ENCODE data around the gene CDC42EP1.
"Not testable (repeated sequence)": the region's sequence is repeated elsewhere in the genome, so short reads cannot be mapped to it uniquely, and the experiment has no call there.

CDC42EP1 gene

DNA sequence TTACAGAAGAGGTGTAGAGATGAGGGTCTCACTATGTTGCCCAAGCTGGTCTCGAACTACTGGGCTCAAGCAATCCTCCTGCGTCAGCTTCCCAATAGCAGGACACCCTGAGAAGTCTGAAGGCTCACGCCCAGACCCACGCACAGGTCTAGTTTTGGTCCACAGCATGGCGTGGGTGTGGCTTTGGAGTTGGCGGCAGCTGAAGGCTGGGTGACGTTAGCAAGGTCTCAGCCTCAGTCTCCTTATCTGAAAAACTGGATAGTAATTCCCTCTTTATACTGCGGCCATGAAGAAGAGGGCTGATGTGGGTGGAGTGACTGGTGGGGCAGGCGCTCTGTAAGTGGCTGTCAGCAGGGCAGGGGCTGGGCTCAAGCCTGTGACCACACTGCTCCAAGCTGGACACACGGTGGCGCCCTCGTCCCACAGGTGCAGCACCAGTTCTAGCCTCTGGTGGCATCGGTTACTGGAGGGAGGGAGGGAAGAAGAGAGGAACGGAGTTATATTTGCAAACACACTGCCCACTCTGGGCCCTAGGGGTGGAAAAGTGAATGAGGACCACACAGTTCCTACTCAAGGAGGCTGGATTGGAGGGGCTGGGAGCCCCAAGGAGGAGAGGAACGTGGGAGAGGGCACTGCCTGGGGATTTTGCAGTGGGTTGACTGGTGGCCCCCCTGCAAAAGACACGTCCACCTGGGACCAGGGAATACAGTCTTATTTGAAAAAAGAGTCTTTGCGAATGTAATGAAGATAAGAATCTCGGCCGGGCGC lies 21.5 kb upstream of the CDC42EP1 start:
- TF ChIP-seq, protein P1, sequence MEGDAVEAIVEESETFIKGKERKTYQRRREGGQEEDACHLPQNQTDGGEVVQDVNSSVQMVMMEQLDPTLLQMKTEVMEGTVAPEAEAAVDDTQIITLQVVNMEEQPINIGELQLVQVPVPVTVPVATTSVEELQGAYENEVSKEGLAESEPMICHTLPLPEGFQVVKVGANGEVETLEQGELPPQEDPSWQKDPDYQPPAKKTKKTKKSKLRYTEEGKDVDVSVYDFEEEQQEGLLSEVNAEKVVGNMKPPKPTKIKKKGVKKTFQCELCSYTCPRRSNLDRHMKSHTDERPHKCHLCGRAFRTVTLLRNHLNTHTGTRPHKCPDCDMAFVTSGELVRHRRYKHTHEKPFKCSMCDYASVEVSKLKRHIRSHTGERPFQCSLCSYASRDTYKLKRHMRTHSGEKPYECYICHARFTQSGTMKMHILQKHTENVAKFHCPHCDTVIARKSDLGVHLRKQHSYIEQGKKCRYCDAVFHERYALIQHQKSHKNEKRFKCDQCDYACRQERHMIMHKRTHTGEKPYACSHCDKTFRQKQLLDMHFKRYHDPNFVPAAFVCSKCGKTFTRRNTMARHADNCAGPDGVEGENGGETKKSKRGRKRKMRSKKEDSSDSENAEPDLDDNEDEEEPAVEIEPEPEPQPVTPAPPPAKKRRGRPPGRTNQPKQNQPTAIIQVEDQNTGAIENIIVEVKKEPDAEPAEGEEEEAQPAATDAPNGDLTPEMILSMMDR (IDR thresholded peaks at IDR 0.05; ENCODE audit: borderline replicate concordance, insufficient read depth, low read depth, low read length), result peak; percentile 94
- H3K4me3 ChIP-seq (ENCODE audit: low read depth, low read length), result no peak overlapping the region

DNA sequence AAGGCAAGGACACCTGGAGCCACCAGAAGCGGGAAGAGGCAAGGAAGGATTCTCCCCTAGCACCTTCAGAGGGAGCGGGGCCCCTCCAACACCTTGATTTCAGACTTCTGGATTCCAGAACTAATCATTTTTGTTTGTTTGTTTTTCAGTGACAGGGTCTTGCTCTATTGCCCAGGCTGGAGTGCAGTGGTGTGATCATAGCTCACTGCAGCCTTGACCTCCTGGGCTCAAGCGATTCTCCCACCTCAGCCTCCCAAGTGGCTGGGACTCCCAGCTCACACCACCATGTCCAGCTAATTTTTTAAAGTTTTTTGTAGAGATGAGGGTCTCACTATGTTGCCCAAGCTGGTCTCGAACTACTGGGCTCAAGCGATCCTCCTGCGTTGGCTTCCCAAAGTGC lies 20.5 kb upstream of the CDC42EP1 start:
- H3K4me3 ChIP-seq (ENCODE audit: low read depth, low read length), result not testable (repeated sequence)

DNA sequence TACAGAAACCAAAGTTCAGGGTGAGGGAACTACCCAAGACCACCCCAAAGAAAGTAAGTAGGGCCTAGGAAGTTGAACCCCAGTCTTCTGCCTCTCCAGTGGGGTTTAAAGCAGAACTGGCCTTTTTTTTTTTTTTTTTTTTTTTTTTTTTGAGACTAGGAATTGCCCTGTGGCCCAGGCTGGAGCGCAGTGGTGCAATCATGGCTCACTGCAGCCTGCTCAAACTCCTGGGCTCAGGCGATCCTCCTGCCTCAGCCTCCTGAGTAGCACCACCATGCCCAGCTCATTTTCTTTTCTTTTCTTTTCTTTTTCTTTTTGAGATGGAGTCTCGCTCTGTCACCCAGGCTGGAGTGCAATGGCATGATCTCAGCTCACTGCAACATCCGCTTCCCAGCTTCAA lies 17.9 kb upstream of the CDC42EP1 start:
- not testable (repeated sequence) for H3K4me3 ChIP-seq (ENCODE audit: low read depth, low read length)

DNA sequence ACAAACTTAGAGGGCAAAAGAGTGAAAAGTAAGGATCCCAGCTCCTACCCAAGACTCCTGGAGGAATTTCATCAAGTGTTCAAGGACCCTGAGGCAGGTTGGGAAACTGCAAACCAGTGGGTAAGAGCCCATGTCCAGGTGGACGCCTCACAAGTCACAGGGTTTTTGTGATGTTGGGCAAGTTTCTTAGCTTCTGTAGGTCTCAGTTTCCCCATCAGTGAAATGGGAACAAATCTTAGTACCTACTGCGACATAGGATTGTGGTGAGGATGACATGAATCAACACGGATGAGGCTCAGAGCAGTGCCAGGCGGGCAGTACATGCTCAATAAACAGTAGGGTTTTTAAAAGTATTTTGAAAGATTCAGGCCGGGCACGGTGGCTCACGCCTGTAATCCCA lies 17.3 kb upstream of the CDC42EP1 start:
- H3K4me3 ChIP-seq (ENCODE audit: low read depth, low read length), result no peak overlapping the region
- TF ChIP-seq, protein P1 (IDR thresholded peaks at IDR 0.05; ENCODE audit: borderline replicate concordance, insufficient read depth, low read depth, low read length), result no peak

DNA sequence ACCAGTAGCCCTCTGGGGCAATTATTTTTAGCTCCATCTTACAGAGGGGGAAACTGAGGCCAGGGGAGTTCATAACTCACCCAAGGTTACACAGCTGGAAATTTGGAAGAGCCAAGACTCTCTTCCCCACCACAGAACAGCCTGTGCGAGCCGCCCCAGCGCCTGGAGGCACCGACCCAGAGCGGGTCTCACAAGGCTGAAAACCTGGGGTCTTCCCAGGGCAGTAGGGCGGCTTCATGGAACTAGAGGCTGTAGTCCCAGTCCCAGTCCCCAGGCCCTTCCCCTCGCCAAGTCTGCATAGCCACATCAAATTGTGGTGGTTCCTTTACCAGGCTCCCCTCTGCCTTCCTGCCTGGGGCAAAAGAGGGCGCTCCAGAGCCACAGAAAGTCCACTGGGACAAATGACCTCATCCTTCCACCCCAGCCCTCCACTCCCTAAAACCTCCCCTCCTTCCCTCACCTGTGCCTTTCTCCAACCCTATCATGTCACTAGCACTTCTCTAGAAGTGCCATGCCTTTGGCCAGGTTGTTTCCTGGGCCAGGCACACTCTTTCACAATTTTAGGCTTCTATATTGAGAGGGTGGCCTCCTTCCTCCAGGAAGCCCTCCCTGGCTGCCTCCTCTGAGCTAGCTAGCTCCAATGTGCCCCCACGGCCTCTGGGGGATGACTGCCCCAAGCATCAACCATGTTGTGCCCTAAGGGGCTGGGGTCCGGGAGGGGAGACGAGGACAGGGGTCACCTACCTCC lies 15.2 kb upstream of the CDC42EP1 start:
- H3K4me3 ChIP-seq (ENCODE audit: low read depth, low read length), result no peak overlapping the region
- TF ChIP-seq, protein P1 (IDR thresholded peaks at IDR 0.05; ENCODE audit: borderline replicate concordance, insufficient read depth, low read depth, low read length), result peak; percentile 79

DNA sequence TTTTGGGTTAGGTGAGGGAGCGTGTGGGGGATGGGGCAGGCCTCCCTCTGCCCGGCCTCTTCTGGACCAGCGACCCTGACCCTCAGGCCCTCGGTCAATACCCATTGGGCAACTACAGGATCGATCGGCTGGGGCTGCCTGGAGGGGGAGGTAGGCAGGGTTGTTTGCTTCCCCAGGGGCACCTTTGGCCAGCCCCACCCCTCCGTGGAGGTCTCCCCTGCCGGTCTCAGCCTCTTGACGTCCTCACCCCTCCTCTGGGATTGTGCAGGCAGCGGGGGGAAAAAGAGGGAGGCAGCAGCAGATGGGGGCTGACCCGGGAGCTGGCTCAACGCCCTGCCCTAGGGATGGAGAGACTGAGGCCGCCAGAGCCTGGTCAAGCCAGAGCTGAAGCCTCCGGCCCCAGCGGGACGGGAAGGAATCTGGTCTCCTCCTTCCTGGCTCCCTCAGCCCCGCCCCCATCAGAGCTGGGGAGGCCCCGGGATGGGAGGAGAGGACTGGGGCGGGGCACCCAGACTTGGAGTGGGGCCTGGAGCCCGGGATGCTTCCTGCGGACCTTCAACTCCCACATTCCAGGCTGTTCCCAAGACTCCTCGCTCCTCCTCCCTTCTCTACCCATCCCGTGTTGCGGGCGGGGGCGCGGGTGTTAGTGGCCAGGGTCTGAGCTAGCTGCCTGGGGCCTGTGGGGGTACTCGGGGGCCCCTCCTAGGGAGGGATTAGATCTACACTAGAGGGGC lies 14.4 kb upstream of the CDC42EP1 start:
- no peak overlapping the region for H3K4me3 ChIP-seq (ENCODE audit: low read depth, low read length)
- TF ChIP-seq, protein P1 (IDR thresholded peaks at IDR 0.05; ENCODE audit: borderline replicate concordance, insufficient read depth, low read depth, low read length), result no peak

DNA sequence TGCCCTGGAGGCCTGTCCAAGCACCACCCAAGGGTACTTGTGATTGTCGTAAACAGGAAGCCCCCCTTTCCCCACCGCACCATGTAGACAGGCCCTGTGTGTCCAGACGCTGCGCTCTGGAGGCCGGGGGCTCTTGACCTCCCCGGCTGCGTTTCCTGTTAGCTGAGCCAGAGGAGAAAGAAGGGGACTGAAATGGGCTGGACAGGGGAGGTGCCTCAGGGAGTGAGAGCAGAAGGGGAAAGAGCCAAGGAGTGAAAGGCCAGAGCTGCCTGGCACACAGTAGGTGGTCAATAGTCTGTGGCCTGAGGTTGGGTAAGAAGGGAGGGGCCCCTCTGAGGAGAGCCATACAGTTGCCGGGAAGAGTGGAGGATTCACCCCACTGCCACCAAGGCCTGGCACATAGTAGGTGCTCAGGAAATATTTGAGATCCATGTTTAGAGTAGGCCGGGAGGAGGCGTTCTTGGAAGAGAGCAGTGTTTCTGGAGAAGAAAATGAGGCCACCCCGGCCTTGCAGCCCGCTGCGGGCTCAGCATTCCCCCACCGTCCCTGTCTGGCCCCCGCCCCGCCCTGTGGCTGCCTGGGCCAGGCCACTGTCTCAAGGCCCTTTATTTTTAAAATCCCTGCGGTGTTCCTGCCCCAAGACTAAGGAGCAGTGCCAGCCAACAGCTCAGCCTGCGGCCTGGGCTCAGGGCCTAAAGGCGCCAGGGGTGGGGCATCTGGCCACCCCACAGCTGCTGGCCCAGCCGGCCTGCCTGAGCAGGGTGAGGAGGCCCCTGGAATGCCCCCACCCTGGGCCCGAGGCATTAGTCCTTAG lies 13.6 kb upstream of the CDC42EP1 start:
- H3K4me3 ChIP-seq (ENCODE audit: low read depth, low read length), result no peak overlapping the region

More for the DNA sequence above, 13.6 kb upstream of the CDC42EP1 start:
- TF ChIP-seq, protein P1 (IDR thresholded peaks at IDR 0.05; ENCODE audit: borderline replicate concordance, insufficient read depth, low read depth, low read length), result no peak
